MM.1S (cell line): ENCODE data around the gene MACROH2A2.
"Not testable (repeated sequence)": the region's sequence is repeated elsewhere in the genome, so short reads cannot be mapped to it uniquely, and the experiment has no call there.

Experiments used
- DNase-seq: peaks from one replicate; pipeline ENCODE4 v3.0.0-alpha.2; 2015
- H2AFZ ChIP-seq: fragments of 300-600 bp; sonication (generic); 2 replicates; pipeline ENCODE4 v1.6.0; 2016; ENCODE audit warnings: antibody characterized with exemption, low read length
- H3F3A ChIP-seq: fragments of 300-600 bp; sonication (generic); 2 replicates; pipeline ENCODE4 v1.6.1; 2016; ENCODE audit warnings: mild to moderate bottlenecking, antibody characterized with exemption, low read length, moderate library complexity, mixed read lengths; ENCODE audit not compliant: insufficient read depth
- H3K27ac ChIP-seq: fragments of 300-600 bp; sonication (generic); 2 replicates; pipeline ENCODE4 v1.5.1; 2016; ENCODE audit warnings: mild to moderate bottlenecking, low read length
- H3K27me3 ChIP-seq: fragments of 300-600 bp; sonication (generic); replicated peaks from 2 replicates; pipeline ENCODE4 v1.6.0; 2016; ENCODE audit warnings: low read length; ENCODE audit not compliant: insufficient read depth
- H3K36me3 ChIP-seq: fragments of 300-600 bp; sonication (generic); replicated peaks from 2 replicates; pipeline ENCODE4 v1.6.1; 2016; ENCODE audit warnings: mild to moderate bottlenecking, low read length, mixed read lengths; ENCODE audit not compliant: insufficient read depth
- H3K4me1 ChIP-seq: fragments of 300-600 bp; sonication (generic); 2 replicates; pipeline ENCODE4 v1.6.1; 2016; ENCODE audit warnings: low read length, mixed read lengths
- H3K4me2 ChIP-seq: fragments of 300-600 bp; sonication (generic); 2 replicates; pipeline ENCODE4 v1.6.0; 2016; ENCODE audit warnings: low read depth, low read length
- H3K4me3 ChIP-seq: fragments of 300-600 bp; sonication (generic); 2 replicates; pipeline ENCODE4 v1.5.1; 2016; ENCODE audit warnings: low read length, mixed read lengths
- H3K79me2 ChIP-seq: fragments of 300-600 bp; sonication (generic); 2 replicates; pipeline ENCODE4 v1.6.1; 2016; ENCODE audit warnings: mixed run types, low read length, mixed read lengths
- H3K9ac ChIP-seq: fragments of 300-600 bp; sonication (generic); 2 replicates; pipeline ENCODE4 v1.6.1; 2016; ENCODE audit warnings: low read length, mixed read lengths
- H3K9me2 ChIP-seq: fragments of 300-600 bp; sonication (generic); replicated peaks from 2 replicates; pipeline ENCODE4 v1.6.1; 2016; ENCODE audit warnings: mild to moderate bottlenecking, low read length, mixed read lengths; ENCODE audit not compliant: insufficient read depth
- H3K9me3 ChIP-seq: fragments of 300-600 bp; sonication (generic); replicated peaks from 2 replicates; pipeline ENCODE4 v1.6.1; 2016; ENCODE audit warnings: mild to moderate bottlenecking, low read length, mixed read lengths; ENCODE audit not compliant: insufficient read depth
- H4K20me1 ChIP-seq: fragments of 300-600 bp; sonication (generic); 2 replicates; pipeline ENCODE4 v1.6.1; 2016; ENCODE audit warnings: mild to moderate bottlenecking, low read length, moderate library complexity, mixed read lengths; ENCODE audit not compliant: insufficient read depth
- CTCF ChIP-seq: fragments of 300-600 bp; sonication (generic); IDR thresholded peaks from 2 replicates; pipeline ENCODE4 v1.5.1; 2016; ENCODE audit warnings: antibody characterized with exemption, low read length, mixed read lengths
- EZH2 ChIP-seq: fragments of 300-600 bp; sonication (generic); optimal IDR thresholded peaks from 2 replicates; pipeline ENCODE3; 2017; ENCODE audit warnings: low read depth, mild to moderate bottlenecking, antibody characterized with exemption, low read length, mixed read lengths
- EZH2phosphoT487 ChIP-seq: fragments of 300-600 bp; sonication (generic); IDR thresholded peaks from 2 replicates; pipeline ENCODE4 v1.6.1; 2018; ENCODE audit warnings: antibody characterized with exemption, low read length

The MACROH2A2 gene

GRCh38 chr10:70038923-70039322, 13.7 kb upstream of the MACROH2A2 start:
- Histone ChIP-seq H3K4me1 (no peaks in the 10 kb centered on the region), H3K36me3 (no peaks in the 10 kb centered on the region), H3K27me3 (no peaks in the 10 kb centered on the region), H3F3A (no peaks in the 10 kb centered on the region), H3K9me2 (no peaks in the 10 kb centered on the region), H3K79me2 (no peaks in the 10 kb centered on the region), H4K20me1 (no peaks in the 10 kb centered on the region), H3K9ac (no peak overlapping the region), H3K4me3 (no peak overlapping the region), H2AFZ (no peak overlapping the region), H3K27ac (no peak overlapping the region), H3K9me3 (no peaks in the 10 kb centered on the region), H3K4me2 (no peak overlapping the region)
- no peak for DNase-seq
- TF ChIP-seq EZH2, result no peak

GRCh38 chr10:70041016-70041415, 11.6 kb upstream of the MACROH2A2 start:
- TF ChIP-seq EZH2, result no peak
- no peak for TF ChIP-seq EZH2phosphoT487
- TF ChIP-seq CTCF, result no peak
- Histone ChIP-seq H3K4me3 (no peak overlapping the region), H3K79me2 (no peaks in the 10 kb centered on the region), H3K9me3 (no peaks in the 10 kb centered on the region), H3K27me3 (no peaks in the 10 kb centered on the region), H4K20me1 (no peaks in the 10 kb centered on the region), H3K36me3 (no peaks in the 10 kb centered on the region), H3K9ac (no peak overlapping the region), H3K4me1 (no peaks in the 10 kb centered on the region), H3K9me2 (no peaks in the 10 kb centered on the region), H3K27ac (no peak overlapping the region), H2AFZ (no peak overlapping the region), H3F3A (no peaks in the 10 kb centered on the region), H3K4me2 (no peak overlapping the region)
- no peak for DNase-seq

GRCh38 chr10:70041739-70042138, 10.9 kb upstream of the MACROH2A2 start:
- H3K27me3 ChIP-seq, H3K4me3 ChIP-seq, H3F3A ChIP-seq, H3K9ac ChIP-seq, H3K9me3 ChIP-seq, H2AFZ ChIP-seq, H3K4me1 ChIP-seq, DNase-seq, H3K36me3 ChIP-seq, H3K27ac ChIP-seq, H3K79me2 ChIP-seq, H3K4me2 ChIP-seq, H3K9me2 ChIP-seq, H4K20me1 ChIP-seq: not testable (repeated sequence)

GRCh38 chr10:70047066-70047465, 5.6 kb upstream of the MACROH2A2 start:
- H3K36me3 ChIP-seq, DNase-seq, H4K20me1 ChIP-seq, H3K4me3 ChIP-seq, H2AFZ ChIP-seq, H3K27me3 ChIP-seq, H3K9me2 ChIP-seq, H3K79me2 ChIP-seq, H3K27ac ChIP-seq, H3K4me2 ChIP-seq, H3K4me1 ChIP-seq, H3K9me3 ChIP-seq, H3K9ac ChIP-seq, H3F3A ChIP-seq: not testable (repeated sequence)

- no peak for DNase-seq
- Histone ChIP-seq H3K9me3 (no peaks in the 10 kb centered on the region), H3K36me3 (no peaks in the 10 kb centered on the region), H2AFZ (no peak overlapping the region), H3K27ac (no peak overlapping the region), H3K4me2 (no peak overlapping the region), H3K4me1 (no peaks in the 10 kb centered on the region), H3K27me3 (0 out of 2 replicates have a peak, but pooled peaks cover 4% of the 10 kb centered on the region), H3K79me2 (no peaks in the 10 kb centered on the region), H3F3A (no peaks in the 10 kb centered on the region), H3K9ac (no peak overlapping the region), H4K20me1 (no peaks in the 10 kb centered on the region), H3K9me2 (no peaks in the 10 kb centered on the region), H3K4me3 (no peak overlapping the region)
- no peak for TF ChIP-seq EZH2
- no peak for TF ChIP-seq CTCF
- no peak for TF ChIP-seq EZH2phosphoT487
These were observed 4.5 kb upstream of the MACROH2A2 start for GRCh38 chr10:70048030-70048723.
